Activated T-cell treated with anti-CD3 and anti-CD28 coated beads, Interleukin-2, amount 50 U/mL, for 4 hours (primary cell): ENCODE measurements around the gene PNPLA4. TPM values are rescaled to one million over a fixed set of nuclear protein-coding genes. Genes with fewer than 3 reads are reported as not detected.
A peak's percentile ranks its signal among the peaks of the same experiment; 100 is the strongest.

Source experiments
- ATAC-seq, 2 donors: fragments of 200-7000 bp; cut with Tn5 transposase; one replicate each; pipeline ENCODE4 v1.10.0; 2021
- DNase-seq: peaks from one replicate; pipeline ENCODE4 v3.0.0-alpha.2; 2020
- H3K27me3 Mint-ChIP-seq: one replicate; pipeline ENCODE4 v1.8.0; 2021; ENCODE audit warnings: low read depth, mixed read lengths
- H3K36me3 Mint-ChIP-seq: one replicate; pipeline ENCODE4 v1.8.0; 2022; ENCODE audit warnings: mixed read lengths; ENCODE audit not compliant: insufficient read depth
- H3K4me1 Mint-ChIP-seq: one replicate; pipeline ENCODE4 v1.8.0; 2021; ENCODE audit warnings: low read depth, mixed read lengths
- H3K4me3 Mint-ChIP-seq: one replicate; pipeline ENCODE4 v1.8.0; 2021; ENCODE audit warnings: mild to moderate bottlenecking, moderate library complexity, mixed read lengths
- H3K9me3 Mint-ChIP-seq: one replicate; pipeline ENCODE4 v1.8.0; 2021; ENCODE audit warnings: mixed read lengths
- total RNA-seq, 3 donors: library from RNA; stranded (reverse); gene quantifications; one replicate each; pipeline ENCODE4 v1.2.1, GENCODE V29; 2021

Gene PNPLA4
- total RNA-seq, 3 donors from 2014 or later: 4.5 to 12.4 (median 7.9) TPM

DNA sequence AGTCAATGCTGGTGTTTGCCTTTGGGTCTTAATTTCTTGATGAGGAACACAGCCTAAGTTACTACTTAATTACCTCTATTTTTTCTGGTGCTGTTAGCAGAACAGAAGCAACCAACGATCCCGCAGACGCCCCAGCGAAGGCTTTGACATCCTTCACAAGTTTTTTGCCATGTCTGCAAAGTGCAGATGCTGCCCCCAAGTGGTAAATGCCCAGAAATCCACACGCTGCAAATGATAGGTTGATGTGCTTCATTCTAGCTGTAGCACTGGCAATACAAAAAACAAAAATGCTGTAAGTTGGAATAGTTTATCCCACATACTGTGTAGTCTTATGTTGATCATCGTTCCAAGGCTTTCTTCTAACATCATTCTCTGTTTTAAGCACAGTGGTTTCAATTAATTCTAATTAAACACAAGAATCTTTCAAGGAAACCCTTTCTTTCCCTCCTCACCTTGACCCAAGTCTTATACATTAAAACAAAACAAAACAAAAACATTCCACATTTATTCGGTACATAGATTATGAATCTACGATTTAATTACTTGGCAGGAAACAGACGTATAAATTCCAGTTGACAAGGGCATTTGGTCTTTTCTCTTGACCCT lies 1.2 kb downstream of the PNPLA4 start:
- Mint-ChIP-seq H3K4me3 (peak overlapping the region; percentile 89), H3K27me3 (peaks cover 2% of the 10 kb centered on the region), H3K4me1 (peaks cover 7% of the 10 kb centered on the region), H3K36me3 (peaks cover 4% of the 10 kb centered on the region), H3K9me3 (no peaks in the 10 kb centered on the region)
- DNase-seq (peak; percentile 48), ATAC-seq (peak; percentile 18 to 25)

DNA sequence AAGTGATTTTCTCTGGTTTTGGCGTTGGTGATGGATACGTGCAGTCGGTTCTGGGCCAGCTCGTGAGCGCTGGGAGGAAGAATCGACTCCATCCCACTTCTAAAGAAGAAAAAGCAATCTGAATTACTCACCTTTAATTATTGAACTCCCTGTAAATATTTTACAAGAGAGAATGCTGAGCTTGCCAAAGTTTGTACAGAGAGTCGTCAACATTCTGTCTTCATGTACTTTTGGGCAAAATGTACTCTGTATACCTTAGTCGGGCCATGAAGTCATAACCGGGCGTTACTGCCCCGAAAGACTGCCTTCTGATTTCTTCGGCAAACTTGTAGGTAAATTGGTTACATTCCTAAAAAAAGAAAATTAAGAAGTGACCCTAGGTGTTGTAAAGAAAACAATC lies 5.5 kb downstream of the PNPLA4 start:
- Mint-ChIP-seq H3K4me1 (peaks cover 4% of the 10 kb centered on the region), H3K4me3 (no peak overlapping the region), H3K36me3 (peaks cover 12% of the 10 kb centered on the region), H3K27me3 (no peaks in the 10 kb centered on the region), H3K9me3 (no peaks in the 10 kb centered on the region)
- ATAC-seq (no peak), DNase-seq (no peak)

DNA sequence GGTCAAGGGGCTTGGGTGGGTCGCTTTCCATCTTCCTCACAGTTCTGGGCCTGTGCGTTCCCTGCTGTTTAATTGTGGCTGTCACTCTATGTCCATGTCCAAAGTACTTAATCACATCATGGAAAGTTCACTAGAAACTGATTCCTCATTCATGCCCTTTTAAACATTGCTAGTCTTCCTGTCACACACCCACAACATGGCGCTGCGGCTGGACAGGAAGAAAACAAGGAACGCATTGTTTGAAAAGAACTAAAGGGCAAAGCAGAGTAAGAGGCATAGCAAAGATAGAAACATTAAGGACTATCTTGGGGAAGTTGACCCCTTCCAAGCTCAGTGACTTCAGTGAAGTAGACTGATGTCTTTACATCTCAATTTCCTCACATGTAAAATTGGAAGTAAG lies 18.4 kb downstream of the PNPLA4 start:
- no peaks in the 10 kb centered on the region for H3K9me3 Mint-ChIP-seq
- no peak for ATAC-seq
- no peaks in the 10 kb centered on the region for H3K4me1 Mint-ChIP-seq
- H3K4me3 Mint-ChIP-seq: no peak overlapping the region
- no peaks in the 10 kb centered on the region for H3K27me3 Mint-ChIP-seq
- H3K36me3 Mint-ChIP-seq: peaks cover 2% of the 10 kb centered on the region
- DNase-seq: no peak

DNA sequence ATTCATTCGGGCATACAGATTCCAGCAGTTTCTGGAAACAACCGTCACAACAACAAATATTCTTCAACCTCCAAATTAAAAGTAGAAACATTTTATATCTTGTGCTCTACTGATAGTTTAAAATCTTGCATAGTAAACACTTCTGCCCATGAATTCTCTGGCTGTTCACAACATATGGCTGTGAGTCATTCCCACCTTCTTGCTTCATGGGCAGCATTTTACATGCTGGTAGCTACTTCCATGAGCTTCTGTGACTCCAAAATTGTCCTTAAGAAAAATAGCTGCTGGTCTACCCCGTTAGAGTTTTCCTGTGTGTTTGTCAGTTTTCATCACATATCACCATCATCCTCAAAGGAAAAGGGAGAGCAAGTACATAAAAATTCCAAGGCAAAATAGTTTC lies 22.7 kb downstream of the PNPLA4 start:
- ATAC-seq (no peak), DNase-seq (no peak)
- no peak overlapping the region for H3K4me3 Mint-ChIP-seq
- no peaks in the 10 kb centered on the region for H3K27me3 Mint-ChIP-seq
- H3K4me1 Mint-ChIP-seq: no peaks in the 10 kb centered on the region
- H3K9me3 Mint-ChIP-seq: no peaks in the 10 kb centered on the region
- H3K36me3 Mint-ChIP-seq: peaks cover 11% of the 10 kb centered on the region

DNA sequence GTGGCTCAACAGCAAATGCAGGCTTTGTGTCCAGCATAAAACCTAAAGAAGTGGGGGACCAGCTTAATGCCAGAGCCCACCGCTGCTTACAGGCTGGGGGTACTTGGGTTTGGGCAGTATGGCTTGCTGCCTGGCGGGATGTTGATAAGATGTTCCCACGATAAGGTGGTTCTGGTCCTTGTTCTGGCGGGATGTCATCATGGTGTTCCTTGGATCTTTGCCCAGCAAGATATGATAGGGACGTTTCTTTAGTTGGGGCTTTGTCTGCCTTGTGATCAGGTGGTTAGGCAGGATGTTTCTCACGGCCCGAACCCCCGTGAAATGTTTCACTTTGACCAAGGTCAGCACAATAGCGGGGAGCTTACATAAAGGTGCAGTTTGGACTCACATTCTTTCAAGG lies 35.3 kb downstream of the PNPLA4 start:
- ATAC-seq: no peak
- Mint-ChIP-seq H3K36me3 (peaks cover 6% of the 10 kb centered on the region), H3K27me3 (no peaks in the 10 kb centered on the region), H3K9me3 (no peaks in the 10 kb centered on the region), H3K4me1 (peaks cover 4% of the 10 kb centered on the region), H3K4me3 (no peak overlapping the region)
- no peak for DNase-seq

DNA sequence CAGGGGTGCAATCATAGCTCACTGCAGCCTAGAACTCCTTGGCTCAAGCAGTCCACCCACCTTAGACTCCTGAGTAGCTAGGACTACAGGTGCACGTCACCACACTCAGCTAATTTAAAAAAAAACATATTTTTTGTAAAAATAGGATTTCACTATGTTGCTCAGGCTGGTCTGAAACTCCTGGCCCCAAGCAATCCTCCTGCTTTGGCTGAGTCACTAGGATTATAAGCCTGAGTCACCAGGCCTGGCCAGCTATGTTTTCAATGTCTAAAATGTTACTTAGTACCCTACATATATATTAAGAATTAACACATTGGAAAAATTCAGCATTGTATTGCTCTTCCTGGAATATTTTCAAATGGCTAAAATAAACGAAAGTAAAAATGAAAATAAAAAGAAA lies 37.5 kb downstream of the PNPLA4 start:
- DNase-seq (no peak), ATAC-seq (no peak)
- Mint-ChIP-seq H3K36me3 (peaks cover 2% of the 10 kb centered on the region), H3K27me3 (peaks cover 2% of the 10 kb centered on the region), H3K4me3 (no peak overlapping the region), H3K4me1 (peaks cover 4% of the 10 kb centered on the region), H3K9me3 (no peaks in the 10 kb centered on the region)

DNA sequence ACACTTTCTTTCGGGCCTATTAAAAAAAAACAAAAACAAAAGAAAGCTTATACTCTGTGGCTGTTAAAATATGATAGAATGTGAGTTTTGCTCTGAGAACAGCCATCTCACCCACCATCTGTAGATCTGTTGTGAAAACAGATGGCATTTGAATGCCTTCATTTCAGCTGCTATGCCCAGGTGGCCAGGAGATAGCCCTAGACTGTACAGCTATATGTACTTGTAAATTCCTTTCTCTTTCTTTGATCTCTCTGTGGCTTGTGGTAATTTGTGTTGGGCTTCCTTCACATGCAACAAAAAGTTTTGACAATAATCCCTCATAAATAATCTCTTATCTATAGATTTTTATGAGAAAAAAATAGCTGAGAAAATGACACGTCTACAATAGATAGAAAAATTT lies 38.1 kb downstream of the PNPLA4 start:
- Mint-ChIP-seq H3K4me3 (no peak overlapping the region), H3K27me3 (peaks cover 2% of the 10 kb centered on the region), H3K4me1 (peaks cover 4% of the 10 kb centered on the region), H3K36me3 (peaks cover 2% of the 10 kb centered on the region), H3K9me3 (no peaks in the 10 kb centered on the region)
- ATAC-seq (no peak), DNase-seq (no peak)

DNA sequence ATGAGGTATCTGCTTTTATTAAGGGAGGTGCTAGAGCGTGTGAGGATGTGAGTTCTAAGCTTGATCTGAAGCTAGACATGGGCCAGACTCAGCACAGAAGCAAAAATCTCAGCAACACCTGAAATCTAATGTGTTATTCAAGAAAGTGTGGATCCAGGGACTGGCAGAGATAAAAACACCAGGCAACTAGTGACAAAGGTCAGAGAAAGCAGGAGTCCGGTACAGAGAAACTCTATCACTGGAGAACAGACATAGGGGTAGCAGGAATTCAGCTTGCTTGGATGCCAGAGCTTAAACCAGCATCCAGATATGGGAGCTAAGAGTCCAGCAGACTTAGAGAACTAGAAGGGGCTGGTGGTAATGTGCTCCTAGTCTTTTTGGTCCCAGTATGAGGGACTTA lies 50.3 kb downstream of the PNPLA4 start:
- H3K4me3 Mint-ChIP-seq: no peak overlapping the region
- no peak for ATAC-seq
- no peaks in the 10 kb centered on the region for H3K27me3 Mint-ChIP-seq
- H3K36me3 Mint-ChIP-seq: no peaks in the 10 kb centered on the region
- no peak for DNase-seq
- H3K9me3 Mint-ChIP-seq: no peaks in the 10 kb centered on the region
- H3K4me1 Mint-ChIP-seq: no peaks in the 10 kb centered on the region

DNA sequence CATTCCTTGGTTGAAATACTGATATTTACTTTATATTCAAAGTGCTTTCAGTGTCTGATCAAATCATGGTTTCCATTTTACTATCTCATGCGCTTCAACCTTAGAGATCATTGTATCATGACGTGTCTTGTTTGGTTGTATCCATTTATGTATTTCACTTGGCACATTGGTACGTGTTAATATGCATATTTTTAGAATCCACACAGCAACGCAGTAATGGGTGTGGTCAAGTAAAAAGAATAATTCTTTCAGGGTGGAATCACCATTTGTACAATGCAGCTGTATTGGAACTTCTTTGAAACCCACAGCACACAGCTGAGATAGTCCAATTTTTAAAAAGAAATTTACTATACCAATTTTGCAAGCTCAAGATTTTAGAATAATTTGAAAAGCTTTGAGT lies 55.2 kb downstream of the PNPLA4 start:
- H3K4me1 Mint-ChIP-seq: no peaks in the 10 kb centered on the region
- ATAC-seq: no peak

DNA sequence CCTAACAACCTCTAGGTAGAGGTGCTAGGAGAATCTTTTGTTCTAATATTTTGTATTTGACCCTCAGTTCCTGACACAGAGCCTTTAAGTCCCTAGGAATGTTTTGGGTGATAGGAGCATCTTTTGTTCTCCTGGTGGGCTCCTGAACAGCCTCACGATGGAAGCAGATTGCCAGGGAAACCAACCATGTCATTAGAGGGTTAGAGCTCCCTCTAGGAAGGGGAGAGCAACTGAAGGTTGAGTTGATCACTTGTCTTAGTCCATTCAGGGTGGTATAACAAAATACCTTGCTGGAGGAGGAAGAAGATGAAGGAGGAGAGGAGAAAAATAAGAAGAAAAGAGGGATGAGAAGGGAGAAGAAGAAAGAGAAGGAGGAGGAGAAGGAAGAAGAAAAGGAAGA lies 75.0 kb downstream of the PNPLA4 start:
- no peak for ATAC-seq
- DNase-seq: no peak

More for the DNA sequence above, 55.2 kb downstream of the PNPLA4 start:
- no peaks in the 10 kb centered on the region for H3K27me3 Mint-ChIP-seq
- H3K4me3 Mint-ChIP-seq: no peak overlapping the region
- no peak for DNase-seq
- H3K9me3 Mint-ChIP-seq: no peaks in the 10 kb centered on the region
- no peaks in the 10 kb centered on the region for H3K36me3 Mint-ChIP-seq

More for the DNA sequence above, 75.0 kb downstream of the PNPLA4 start:
- Mint-ChIP-seq H3K4me1 (no peaks in the 10 kb centered on the region), H3K4me3 (no peak overlapping the region), H3K27me3 (no peaks in the 10 kb centered on the region), H3K9me3 (no peaks in the 10 kb centered on the region), H3K36me3 (no peaks in the 10 kb centered on the region)

Other genes with a start within 250 kb of the PNPLA4 start
- not detected for gene VCX, start 84.2 kb downstream of the PNPLA4 start, total RNA-seq
- not detected for gene VCX2, start 243.9 kb upstream of the PNPLA4 start, total RNA-seq